ENCODE data around the gene COL27A1. TPM values are rescaled to one million over a fixed set of nuclear protein-coding genes. Genes with fewer than 3 reads are reported as not detected.
"Not testable (repeated sequence)": the region's sequence is repeated elsewhere in the genome, so short reads cannot be mapped to it uniquely, and the experiment has no call there.

COL27A1 gene
- total RNA-seq, 1 donor from 2014 or later: 0.41 TPM

- no peak for FAIRE-seq
These were observed 33.0 kb upstream of the COL27A1 start for GRCh38 chr9:114122136-114123027.

GRCh38 chr9:114123031-114123977 lies 32.0 kb upstream of the COL27A1 start:
- no peak for FAIRE-seq
- DNase-seq (ENCODE audit: low spot score in 2 of 2): no peak

More at GRCh38 chr9:114122136-114123027, 33.0 kb upstream of the COL27A1 start:
- no peak for DNase-seq (ENCODE audit: low spot score in 2 of 2)

- FAIRE-seq: no peak
- DNase-seq (ENCODE audit: low spot score in 2 of 2): no peak
These were observed 31.2 kb upstream of the COL27A1 start for GRCh38 chr9:114124138-114124537.

GRCh38 chr9:114124666-114125475 lies 30.5 kb upstream of the COL27A1 start:
- FAIRE-seq: no peak
- DNase-seq (ENCODE audit: low spot score in 2 of 2): no peak

- DNase-seq (ENCODE audit: low spot score in 2 of 2) (no peak), FAIRE-seq (no peak)
These were observed 29.8 kb upstream of the COL27A1 start for GRCh38 chr9:114125476-114126013.

- DNase-seq (ENCODE audit: low spot score in 2 of 2): no peak
- FAIRE-seq: no peak
These were observed 28.9 kb upstream of the COL27A1 start for GRCh38 chr9:114126247-114127060.

GRCh38 chr9:114128759-114129158 lies 26.6 kb upstream of the COL27A1 start:
- FAIRE-seq; DNase-seq (ENCODE audit: low spot score in 2 of 2): not testable (repeated sequence)

GRCh38 chr9:114130141-114130540 lies 25.2 kb upstream of the COL27A1 start:
- DNase-seq (ENCODE audit: low spot score in 2 of 2): no peak
- no peak for FAIRE-seq

GRCh38 chr9:114130624-114131277 lies 24.6 kb upstream of the COL27A1 start:
- FAIRE-seq (no peak), DNase-seq (ENCODE audit: low spot score in 2 of 2) (no peak)

GRCh38 chr9:114131808-114132549 lies 23.4 kb upstream of the COL27A1 start:
- DNase-seq (ENCODE audit: low spot score in 2 of 2) (no peak), FAIRE-seq (no peak)

- FAIRE-seq (no peak), DNase-seq (ENCODE audit: low spot score in 2 of 2) (no peak)
These were observed 22.8 kb upstream of the COL27A1 start for GRCh38 chr9:114132550-114132918.

GRCh38 chr9:114134827-114135396 lies 20.4 kb upstream of the COL27A1 start:
- FAIRE-seq (no peak), DNase-seq (ENCODE audit: low spot score in 2 of 2) (no peak)

- FAIRE-seq (no peak), DNase-seq (ENCODE audit: low spot score in 2 of 2) (no peak)
These were observed 17.5 kb upstream of the COL27A1 start for GRCh38 chr9:114137831-114138230.

- no peak for DNase-seq (ENCODE audit: low spot score in 2 of 2)
- no peak for FAIRE-seq
These were observed 16.8 kb upstream of the COL27A1 start for GRCh38 chr9:114138552-114138971.

GRCh38 chr9:114139071-114139470 lies 16.3 kb upstream of the COL27A1 start:
- DNase-seq (ENCODE audit: low spot score in 2 of 2) (no peak), FAIRE-seq (no peak)

GRCh38 chr9:114140401-114140800 lies 14.9 kb upstream of the COL27A1 start:
- DNase-seq (ENCODE audit: low spot score in 2 of 2): no peak
- no peak for FAIRE-seq

GRCh38 chr9:114140850-114141249 lies 14.5 kb upstream of the COL27A1 start:
- DNase-seq (ENCODE audit: low spot score in 2 of 2) (no peak), FAIRE-seq (no peak)
